ENCODE results near the gene REV1. TPM values are rescaled to one million over a fixed set of nuclear protein-coding genes. Genes with fewer than 3 reads are reported as not detected.

The REV1 gene
- total RNA-seq, 1 experiment from 2014 or later, result 49.0 TPM

GRCh38 chr2:99436874-99437273, 52.9 kb downstream of the REV1 start:
- no peak overlapping the region for H3K27ac Mint-ChIP-seq (ENCODE audit: unreplicated experiment)
- no peaks in the 10 kb centered on the region for H3K9me3 Mint-ChIP-seq (ENCODE audit: low read depth, unreplicated experiment)
- no peaks in the 10 kb centered on the region for H3K27me3 Mint-ChIP-seq (ENCODE audit: unreplicated experiment)
- H3K36me3 Mint-ChIP-seq (ENCODE audit: insufficient read depth, unreplicated experiment), result peaks cover 6% of the 10 kb centered on the region
- DNase-seq, result no peak
- no peak for TF ChIP-seq CTCF (IDR thresholded peaks at IDR 0.05; ENCODE audit: unreplicated experiment)
- H3K4me3 Mint-ChIP-seq (ENCODE audit: low read depth, unreplicated experiment), result no peak overlapping the region
- BruUV-seq (replicated peaks), result no TSS peak
- intact Hi-C loops (cut with micrococcal nuclease; ENCODE audit: unreplicated experiment), result no loop called here
- CTCF ChIA-PET, result no interaction called here
- no peaks in the 10 kb centered on the region for H3K4me1 Mint-ChIP-seq (ENCODE audit: low read depth, unreplicated experiment)

GRCh38 chr2:99433340-99433739, 56.5 kb downstream of the REV1 start:
- Mint-ChIP-seq H3K36me3 (ENCODE audit: insufficient read depth, unreplicated experiment) (peaks cover 27% of the 10 kb centered on the region), H3K4me1 (ENCODE audit: low read depth, unreplicated experiment) (no peaks in the 10 kb centered on the region), H3K27me3 (ENCODE audit: unreplicated experiment) (no peaks in the 10 kb centered on the region), H3K9me3 (ENCODE audit: low read depth, unreplicated experiment) (no peaks in the 10 kb centered on the region), H3K4me3 (ENCODE audit: low read depth, unreplicated experiment) (no peak overlapping the region), H3K27ac (ENCODE audit: unreplicated experiment) (no peak overlapping the region)
- CTCF ChIA-PET, result no interaction called here
- DNase-seq, result no peak
- intact Hi-C loops (cut with micrococcal nuclease; ENCODE audit: unreplicated experiment), result no loop called here
- TF ChIP-seq CTCF (IDR thresholded peaks at IDR 0.05; ENCODE audit: unreplicated experiment), result no peak
- BruUV-seq (replicated peaks), result no TSS peak

- Mint-ChIP-seq H3K27ac (ENCODE audit: unreplicated experiment) (no peak overlapping the region), H3K9me3 (ENCODE audit: low read depth, unreplicated experiment) (no peaks in the 10 kb centered on the region)
- CTCF ChIA-PET, result no interaction called here
Observed at GRCh38 chr2:99431587-99432275, 58.1 kb downstream of the REV1 start.

GRCh38 chr2:99430614-99431291, 59.1 kb downstream of the REV1 start:
- DNase-seq, result no peak
- no peaks in the 10 kb centered on the region for H3K4me1 Mint-ChIP-seq (ENCODE audit: low read depth, unreplicated experiment)
- no peak for TF ChIP-seq CTCF (IDR thresholded peaks at IDR 0.05; ENCODE audit: unreplicated experiment)
- BruUV-seq (replicated peaks), result no TSS peak
- CTCF ChIA-PET, result no interaction called here
- peak overlapping the region; percentile 52 for H3K27ac Mint-ChIP-seq (ENCODE audit: unreplicated experiment)
- peaks cover 29% of the 10 kb centered on the region for H3K36me3 Mint-ChIP-seq (ENCODE audit: insufficient read depth, unreplicated experiment)
- intact Hi-C loops (cut with micrococcal nuclease; ENCODE audit: unreplicated experiment), result no loop called here
- H3K4me3 Mint-ChIP-seq (ENCODE audit: low read depth, unreplicated experiment), result no peak overlapping the region
- no peaks in the 10 kb centered on the region for H3K9me3 Mint-ChIP-seq (ENCODE audit: low read depth, unreplicated experiment)
- H3K27me3 Mint-ChIP-seq (ENCODE audit: unreplicated experiment), result no peaks in the 10 kb centered on the region

More at GRCh38 chr2:99431587-99432275, 58.1 kb downstream of the REV1 start:
- no peak for TF ChIP-seq CTCF (IDR thresholded peaks at IDR 0.05; ENCODE audit: unreplicated experiment)
- Mint-ChIP-seq H3K4me3 (ENCODE audit: low read depth, unreplicated experiment) (no peak overlapping the region), H3K27me3 (ENCODE audit: unreplicated experiment) (no peaks in the 10 kb centered on the region), H3K4me1 (ENCODE audit: low read depth, unreplicated experiment) (no peaks in the 10 kb centered on the region), H3K36me3 (ENCODE audit: insufficient read depth, unreplicated experiment) (peaks cover 26% of the 10 kb centered on the region)
- DNase-seq, result no peak
- BruUV-seq (replicated peaks), result no TSS peak
- intact Hi-C loops (cut with micrococcal nuclease; ENCODE audit: unreplicated experiment), result no loop called here

Measured in Calu3 (cell line).